SK-N-SH (cell line): ENCODE data around the gene SLC26A8.

Experiments
- CHD2 ChIP-seq: fragments of 150-350 bp; IDR thresholded peaks from 2 replicates; pipeline ENCODE4 v1.6.1; 2018; ENCODE audit warnings: low read length; ENCODE audit not compliant: partially characterized antibody
- CTCF ChIP-seq: fragments of 200-600 bp; sonication (generic); IDR thresholded peaks from 2 replicates; pipeline ENCODE4 v1.6.1; 2017; ENCODE audit warnings: antibody characterized with exemption, mild to moderate bottlenecking, moderate library complexity
- EP300 ChIP-seq, 2 experiments: IDR thresholded peaks; 2 replicates each; pipeline versions ENCODE4 v1.4.0 to v1.6.1; 2012; ENCODE audit warnings: borderline replicate concordance in 1 of 2, low read depth in 1 of 2, low read length in 1 of 2
- EZH2phosphoT487 ChIP-seq: fragments of 200-600 bp; sonication (generic); IDR thresholded peaks from 2 replicates; pipeline ENCODE4 v1.6.1; 2017; ENCODE audit warnings: low read depth, mixed run types, mild to moderate bottlenecking, antibody characterized with exemption, moderate library complexity, borderline replicate concordance
- MEF2A ChIP-seq: IDR thresholded peaks from 2 replicates; pipeline ENCODE4 v1.4.0; 2012; ENCODE audit warnings: low read depth, borderline replicate concordance
- NRF1 ChIP-seq: IDR thresholded peaks from 2 replicates; pipeline ENCODE4 v1.6.1; 2012; ENCODE audit warnings: low read depth, mild to moderate bottlenecking, low read length
- PBX3 ChIP-seq: IDR thresholded peaks from 2 replicates; pipeline ENCODE4; 2012
- POLR2AphosphoS5 ChIP-seq: IDR thresholded peaks from 2 replicates; pipeline ENCODE4 v1.6.1; 2012; ENCODE audit warnings: low read depth, low read length
- RAD21 ChIP-seq: IDR thresholded peaks from 2 replicates; pipeline ENCODE4 v1.6.1; 2012; ENCODE audit warnings: mild to moderate bottlenecking, low read length
- REST ChIP-seq: IDR thresholded peaks from 2 replicates; pipeline ENCODE4 v1.6.1; 2012; ENCODE audit warnings: mild to moderate bottlenecking, low read depth, low read length, moderate library complexity
- RFX5 ChIP-seq: IDR thresholded peaks from 2 replicates; pipeline ENCODE4 v1.6.1; 2012; ENCODE audit warnings: mild to moderate bottlenecking, improper control_type of control experiment, low read length
- SMC3 ChIP-seq: IDR thresholded peaks from 2 replicates; pipeline ENCODE4 v1.6.1; 2012; ENCODE audit warnings: low read depth, low read length, improper control_type of control experiment
- YY1 ChIP-seq: IDR thresholded peaks from 2 replicates; pipeline ENCODE4 v1.4.0; 2012; ENCODE audit warnings: low read depth, mild to moderate bottlenecking
- TF ChIP-seq, protein P1 (sequence below): fragments of 150-350 bp; IDR thresholded peaks from 2 replicates; pipeline ENCODE4 v1.6.1; 2017; ENCODE audit warnings: antibody characterized with exemption, low read length, low read depth, borderline replicate concordance

GRCh38 chr6:35933844-35934243 is 90.6 kb downstream of the SLC26A8 start:
- TF ChIP-seq, protein P1, sequence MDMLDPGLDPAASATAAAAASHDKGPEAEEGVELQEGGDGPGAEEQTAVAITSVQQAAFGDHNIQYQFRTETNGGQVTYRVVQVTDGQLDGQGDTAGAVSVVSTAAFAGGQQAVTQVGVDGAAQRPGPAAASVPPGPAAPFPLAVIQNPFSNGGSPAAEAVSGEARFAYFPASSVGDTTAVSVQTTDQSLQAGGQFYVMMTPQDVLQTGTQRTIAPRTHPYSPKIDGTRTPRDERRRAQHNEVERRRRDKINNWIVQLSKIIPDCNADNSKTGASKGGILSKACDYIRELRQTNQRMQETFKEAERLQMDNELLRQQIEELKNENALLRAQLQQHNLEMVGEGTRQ = no peak
- TF ChIP-seq CTCF (no peak), CHD2 (no peak), EZH2phosphoT487 (no peak), RFX5 (no peak), MEF2A (no peak), EP300 (IDR thresholded peaks at IDR 0.05; ENCODE audit: borderline replicate concordance in 1 of 2, low read depth in 1 of 2, low read length in 1 of 2) (no peak), REST (no peak), PBX3 (no peak), YY1 (no peak), NRF1 (no peak), RAD21 (no peak), POLR2AphosphoS5 (no peak), SMC3 (no peak)
